H4 (cell line): ENCODE data around the gene RTL5. TPM values are rescaled to one million over a fixed set of nuclear protein-coding genes. Genes with fewer than 3 reads are reported as not detected.

Source experiments
- DNase-seq: peaks from one replicate; pipeline ENCODE4 v3.0.0-alpha.2; 2015; ENCODE audit warnings: low spot score
- total RNA-seq: library from RNA; depleted of rRNA; stranded (reverse); fragments of >200 nt; shearing (Covaris generic); gene quantifications from 2 replicates; pipeline ENCODE4 v1.2.3, GENCODE V29; 2014

The RTL5 gene
- total RNA-seq, 1 experiment from 2014 or later = 0.48 TPM

GRCh38 chrX:72130156-72130761, 1.5 kb downstream of the RTL5 start:
- no peak for DNase-seq

DNA sequence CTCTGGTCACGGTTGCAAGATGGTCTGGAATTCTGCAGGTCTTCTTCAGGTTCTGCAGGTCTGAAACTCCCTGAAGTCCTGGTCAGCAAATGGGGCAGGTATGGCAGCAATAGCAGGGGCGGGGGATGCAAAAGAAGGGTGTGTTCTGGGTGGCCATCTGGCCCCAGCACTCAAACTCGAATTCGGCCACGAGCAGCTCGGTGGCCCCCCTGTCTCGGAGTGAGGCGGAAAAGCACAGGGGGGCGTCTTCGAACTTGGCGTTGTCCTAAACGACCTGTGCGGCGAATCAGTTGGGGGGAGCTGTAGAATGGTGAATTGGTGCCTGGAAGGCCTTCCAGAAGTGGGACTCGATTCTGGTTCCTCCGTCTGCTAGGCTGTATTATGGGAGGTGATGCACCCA, 2.1 kb downstream of the RTL5 start:
- no peak for DNase-seq

GRCh38 chrX:72128881-72129280, 2.8 kb downstream of the RTL5 start:
- DNase-seq = peak; percentile 19

- no peak for DNase-seq
Measured at GRCh38 chrX:72128183-72128834, 3.4 kb downstream of the RTL5 start.

DNA sequence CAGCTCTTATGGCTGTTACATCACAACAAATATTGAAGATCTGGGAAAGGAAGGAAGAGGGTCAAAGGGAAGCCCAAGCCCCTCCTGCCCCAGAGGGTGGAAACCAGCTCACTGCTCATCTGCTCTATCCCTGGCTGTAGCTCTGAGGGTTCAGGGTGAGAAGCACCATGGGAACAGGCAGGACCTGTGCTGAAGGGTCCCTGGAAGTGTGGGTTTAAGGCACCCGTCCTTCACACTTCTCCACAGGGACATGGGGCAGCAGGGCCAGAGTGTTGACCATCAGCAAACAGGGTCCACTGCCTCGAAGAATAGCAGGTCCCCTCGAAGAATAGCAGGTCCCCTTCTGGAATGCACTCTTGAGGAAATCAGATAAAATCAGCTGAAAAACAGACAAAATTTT, 4.4 kb downstream of the RTL5 start:
- no peak for DNase-seq

- DNase-seq = peak; percentile 73
Measured at GRCh38 chrX:72126539-72127140, 5.1 kb downstream of the RTL5 start.

GRCh38 chrX:72126048-72126415, 5.7 kb downstream of the RTL5 start:
- no peak for DNase-seq

- DNase-seq = no peak
Measured at GRCh38 chrX:72125331-72126047, 6.2 kb downstream of the RTL5 start.

- DNase-seq = no peak
Measured at GRCh38 chrX:72124540-72125201, 7.0 kb downstream of the RTL5 start.

- peak; percentile 35 for DNase-seq
Measured at GRCh38 chrX:72123471-72124185, 8.1 kb downstream of the RTL5 start.

DNA sequence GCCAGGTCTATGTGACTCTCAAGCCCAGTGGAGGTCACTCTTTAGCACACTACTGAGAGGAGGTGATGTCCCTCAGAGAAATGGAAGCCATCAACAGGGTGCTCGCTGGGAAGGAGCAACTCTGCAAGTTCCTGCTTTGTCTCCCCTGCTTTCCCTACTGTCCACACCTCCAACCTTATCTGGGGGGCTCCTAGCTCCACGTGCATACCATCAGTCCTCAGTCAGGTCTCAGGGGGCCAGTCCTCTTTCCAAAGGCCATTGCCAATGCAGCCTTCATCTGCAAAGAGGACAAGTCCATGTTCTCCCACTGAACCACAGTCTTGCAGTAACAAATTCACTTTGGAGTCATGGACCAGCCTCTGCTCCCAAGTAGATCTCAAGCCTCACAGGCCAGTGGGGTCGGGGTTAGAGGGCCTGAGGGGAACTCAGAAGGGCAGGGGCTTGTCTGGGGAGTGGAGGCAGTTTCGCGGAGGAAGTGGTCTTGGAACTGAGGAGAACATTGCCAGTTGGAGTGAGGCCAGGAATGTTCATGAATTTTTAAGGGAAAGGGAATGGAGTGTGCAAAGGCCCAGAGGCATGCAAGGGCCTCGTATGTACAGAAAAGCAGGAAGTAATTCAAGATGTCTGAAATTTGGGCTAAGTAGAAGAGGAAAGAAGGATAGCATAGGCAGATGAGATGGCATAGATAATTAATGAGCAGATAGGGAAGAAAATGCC, 8.9 kb downstream of the RTL5 start:
- DNase-seq = no peak

DNA sequence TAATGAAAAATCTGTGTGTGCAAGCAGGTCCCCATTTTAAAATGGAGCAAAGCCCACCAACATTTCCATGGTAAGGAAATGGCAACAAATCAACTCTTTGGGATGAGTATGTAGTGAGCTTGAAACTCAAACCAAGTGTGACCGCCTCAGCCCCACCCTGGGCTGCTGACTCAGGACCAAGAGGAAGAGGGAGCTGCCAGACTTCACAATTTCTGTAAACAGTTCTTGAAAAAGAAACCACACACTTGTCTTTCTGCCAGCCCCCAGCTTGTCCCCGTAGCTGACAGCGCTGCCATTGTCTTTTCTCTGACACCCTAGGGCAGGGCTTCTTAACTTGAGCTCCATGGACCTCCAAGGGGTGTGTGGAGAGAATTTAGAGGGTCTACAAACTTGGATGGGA, 10.3 kb downstream of the RTL5 start:
- DNase-seq = peak; percentile 85

DNA sequence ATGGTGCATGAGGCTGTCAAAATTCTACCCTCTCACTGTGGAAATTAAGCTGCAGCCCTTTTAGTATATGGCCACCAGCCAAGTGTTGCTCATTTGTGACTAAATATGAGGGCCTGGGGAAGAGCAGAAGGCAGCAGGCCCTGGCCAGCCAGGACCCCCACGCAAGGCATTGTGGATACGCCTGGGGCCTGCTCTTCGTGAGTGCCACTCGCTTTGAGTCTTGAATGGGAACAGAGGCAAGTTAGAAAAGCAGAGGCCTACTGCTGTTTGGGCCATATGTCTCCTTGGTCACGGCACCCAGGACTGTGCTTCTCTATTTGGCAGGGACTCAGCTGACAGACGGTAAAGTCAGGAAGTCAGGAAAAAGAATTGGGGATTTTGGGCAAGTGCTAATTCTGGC, 10.9 kb downstream of the RTL5 start:
- DNase-seq = no peak

DNA sequence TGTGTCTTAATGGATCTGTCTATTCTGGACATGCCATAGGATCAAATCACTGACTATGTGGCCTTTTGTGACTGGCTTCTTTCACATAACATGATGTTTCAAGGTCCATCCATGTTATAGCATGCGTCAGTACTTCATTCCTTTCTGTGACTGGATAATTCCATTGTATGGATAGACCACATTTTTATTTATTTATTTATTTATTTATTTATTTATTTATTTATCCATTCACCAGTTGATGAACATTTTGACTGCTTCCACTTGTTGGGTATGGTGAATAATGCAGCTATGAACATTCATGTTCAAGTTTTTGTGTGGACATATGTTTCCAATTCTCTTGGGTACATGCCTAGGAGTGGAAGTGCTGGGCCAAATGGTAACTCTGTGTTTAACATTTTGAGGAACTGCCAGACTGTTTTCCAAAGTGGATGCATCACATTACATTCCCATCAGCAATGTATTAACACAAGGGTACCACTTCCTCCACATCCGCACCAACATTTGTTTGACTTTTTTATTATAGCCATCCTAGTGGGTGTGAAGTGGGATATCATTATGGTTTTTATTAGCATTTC, 14.0 kb downstream of the RTL5 start:
- DNase-seq = no peak

- no peak for DNase-seq
Measured at GRCh38 chrX:72115380-72115779, 16.3 kb downstream of the RTL5 start.

GRCh38 chrX:72114807-72115206, 16.9 kb downstream of the RTL5 start:
- DNase-seq = no peak

- DNase-seq = no peak
Measured at GRCh38 chrX:72114306-72114705, 17.4 kb downstream of the RTL5 start.

- no peak for DNase-seq
Measured at GRCh38 chrX:72113461-72113860, 18.3 kb downstream of the RTL5 start.

DNA sequence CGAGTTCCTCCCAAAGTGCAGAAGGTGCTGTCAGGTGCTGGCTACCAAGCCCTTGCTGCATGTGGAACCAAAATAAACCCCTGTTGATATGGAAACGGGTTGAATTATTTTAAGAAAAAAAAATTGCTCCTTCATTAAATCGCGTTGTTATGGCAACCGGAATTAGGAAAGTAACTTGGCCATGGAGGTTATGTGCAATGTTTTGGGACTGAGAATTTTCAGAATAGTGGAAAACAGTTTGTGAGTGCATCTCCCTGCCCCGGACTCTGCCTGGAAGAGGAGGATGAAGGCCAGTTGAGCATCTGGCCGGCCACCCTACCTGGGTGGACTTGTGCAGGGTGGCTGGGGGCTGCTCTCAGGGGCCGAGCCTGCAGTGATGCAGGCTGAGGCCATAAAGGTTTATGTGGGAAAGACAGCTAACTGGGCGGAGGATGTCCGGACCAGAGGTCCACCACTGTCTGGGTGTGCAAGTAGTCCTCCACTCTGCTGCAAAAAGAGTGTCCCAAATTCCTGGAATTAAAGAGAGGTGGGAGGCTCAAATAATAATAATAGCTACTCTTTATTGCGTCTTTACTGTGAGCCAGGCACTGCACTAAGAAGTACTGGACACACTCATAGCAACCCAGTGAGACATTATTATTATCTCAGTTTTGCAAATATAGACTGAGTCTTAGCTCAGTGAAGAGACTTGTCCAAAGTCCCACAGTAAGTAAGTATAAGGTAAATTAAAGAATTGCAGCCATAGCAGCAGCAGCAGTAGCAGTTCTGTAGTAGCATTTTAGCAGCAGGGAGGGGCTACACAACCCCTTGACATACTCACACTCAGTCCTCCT, 20.6 kb downstream of the RTL5 start:
- no peak for DNase-seq
